ENCODE measurements around the gene MYO7B.

Gene MYO7B

DNA sequence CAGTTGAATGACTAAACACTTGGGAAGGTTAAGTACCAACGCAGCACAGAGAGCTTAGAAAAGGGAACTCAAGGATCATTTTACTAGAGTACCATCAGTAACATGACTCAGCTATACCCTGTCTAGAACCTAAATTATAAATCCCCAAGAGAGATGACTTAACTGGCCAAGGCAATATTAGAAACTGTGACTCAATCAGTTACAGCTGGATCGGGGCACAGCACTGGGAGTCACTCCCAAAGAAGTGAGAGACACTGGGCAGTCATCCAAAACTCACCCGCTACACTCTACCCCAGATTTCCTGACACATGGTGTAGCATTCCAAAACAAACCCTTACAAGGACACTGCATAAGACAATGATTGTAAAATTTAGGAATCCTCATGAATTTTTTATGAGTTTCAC is 26.9 kb upstream of the MYO7B start:
- Histone ChIP-seq H3K9me3 (no peaks in the 10 kb centered on the region), H3K4me1 (peaks cover 32% of the 10 kb centered on the region), H3K9ac (no peak overlapping the region), H3K4me2 (peak overlapping the region; percentile 32), H4K20me1 (peaks cover 100% of the 10 kb centered on the region), H3K27ac (no peak overlapping the region), H3K36me3 (peaks cover 68% of the 10 kb centered on the region), H3K4me3 (no peak overlapping the region), H3K27me3 (no peaks in the 10 kb centered on the region)
- TF ChIP-seq Cebpa-rat (IDR thresholded peaks at IDR 0.05): no peak

DNA sequence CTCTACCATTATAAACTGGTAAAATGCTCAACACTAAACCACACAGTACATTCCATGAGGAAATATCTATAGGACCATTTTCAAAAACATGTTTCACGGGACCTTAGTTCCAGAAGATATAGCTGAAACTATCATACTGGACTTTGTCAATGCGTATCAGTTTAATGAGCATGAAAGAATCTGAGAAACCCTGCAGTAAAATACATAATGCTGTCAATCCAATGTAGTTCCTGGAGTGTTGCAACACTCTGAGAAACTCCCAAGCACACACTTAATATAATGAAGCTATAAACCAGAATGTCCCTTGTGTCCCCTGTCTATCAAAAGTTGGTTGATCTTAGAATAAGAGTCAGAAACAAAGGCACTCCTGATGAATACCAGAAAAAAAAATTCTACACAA is 25.4 kb upstream of the MYO7B start:
- H3K27ac ChIP-seq: no peak overlapping the region
- peaks cover 68% of the 10 kb centered on the region for H3K36me3 ChIP-seq
- no peaks in the 10 kb centered on the region for H3K9me3 ChIP-seq
- H3K4me3 ChIP-seq: no peak overlapping the region
- no peaks in the 10 kb centered on the region for H3K27me3 ChIP-seq
- no peak overlapping the region for H3K9ac ChIP-seq
- peaks cover 100% of the 10 kb centered on the region for H4K20me1 ChIP-seq
- H3K4me2 ChIP-seq: no peak overlapping the region
- H3K4me1 ChIP-seq: peaks cover 37% of the 10 kb centered on the region
- TF ChIP-seq Cebpa-rat (IDR thresholded peaks at IDR 0.05): no peak

DNA sequence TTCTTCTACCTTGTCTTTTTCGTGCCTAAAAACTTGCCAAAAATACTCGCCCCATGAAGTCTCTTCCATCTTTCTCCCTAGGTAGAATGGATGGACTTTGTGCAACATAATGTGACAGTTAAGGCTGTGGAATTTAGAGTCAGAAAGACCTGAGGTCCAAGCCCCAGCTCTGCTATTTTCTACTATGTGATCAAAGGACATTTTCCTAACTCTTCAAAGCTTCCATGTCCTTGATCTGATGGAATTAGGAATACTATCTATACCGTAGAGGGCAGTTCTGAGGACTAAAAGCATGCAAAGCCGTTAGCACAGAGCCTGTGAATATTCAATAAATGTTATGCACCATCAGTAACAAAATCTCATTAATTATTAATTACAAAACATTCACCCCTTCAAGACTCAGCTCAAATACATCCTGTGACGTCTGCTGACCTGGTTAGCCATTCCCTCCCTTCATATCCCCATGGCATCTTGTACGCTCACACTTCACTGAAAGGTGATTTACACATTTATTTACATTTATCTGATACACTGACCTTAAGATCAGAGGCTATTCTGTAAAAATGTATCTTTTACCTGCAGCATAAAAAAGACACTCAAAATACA is 24.3 kb upstream of the MYO7B start:
- Histone ChIP-seq H3K4me3 (no peak overlapping the region), H3K9me3 (no peaks in the 10 kb centered on the region), H3K27me3 (no peaks in the 10 kb centered on the region), H3K4me2 (no peak overlapping the region), H3K9ac (no peak overlapping the region), H3K27ac (no peak overlapping the region), H3K4me1 (peaks cover 48% of the 10 kb centered on the region), H3K36me3 (peaks cover 68% of the 10 kb centered on the region), H4K20me1 (peaks cover 100% of the 10 kb centered on the region)
- no peak for TF ChIP-seq Cebpa-rat (IDR thresholded peaks at IDR 0.05)

DNA sequence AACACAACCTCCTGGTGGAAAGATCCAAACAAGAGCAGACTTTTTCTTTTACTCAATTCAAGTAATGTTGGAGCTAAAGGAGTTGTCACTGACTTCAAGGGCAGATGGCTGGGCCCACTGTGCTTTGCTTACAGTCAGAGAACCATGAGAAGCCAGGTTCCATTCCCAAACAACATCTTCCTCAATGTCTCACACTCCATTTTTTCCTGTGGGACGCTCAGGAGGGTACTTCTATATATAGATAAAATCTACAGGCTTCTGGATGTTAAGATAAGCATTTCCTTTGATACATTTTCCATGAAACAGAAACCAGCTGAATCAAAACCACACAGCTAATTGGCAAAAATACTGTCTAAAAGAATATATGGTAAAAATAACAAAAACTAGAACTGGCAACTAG is 23.6 kb upstream of the MYO7B start:
- peaks cover 52% of the 10 kb centered on the region for H3K4me1 ChIP-seq

DNA sequence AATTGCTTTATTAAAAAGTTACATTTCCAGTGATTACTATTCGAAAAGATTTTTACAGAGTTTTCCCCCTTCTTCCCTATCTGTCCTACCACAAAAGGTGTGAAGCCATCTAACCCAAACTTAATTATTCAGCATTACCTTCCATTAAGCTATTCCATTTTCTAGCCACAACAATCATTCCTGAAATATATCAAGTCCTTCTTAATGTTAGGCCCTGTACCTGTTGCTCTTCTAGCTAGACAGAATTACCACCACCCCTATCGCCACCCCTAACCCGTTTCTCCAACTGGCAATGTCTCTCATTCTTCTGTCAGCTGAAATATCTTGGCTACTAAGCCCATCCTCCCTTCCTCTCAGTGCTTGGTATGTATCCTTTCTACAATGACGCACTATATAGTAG is 23.1 kb upstream of the MYO7B start:
- Histone ChIP-seq H3K4me3 (no peak overlapping the region), H3K27ac (no peak overlapping the region), H3K4me1 (peaks cover 52% of the 10 kb centered on the region), H3K9me3 (no peaks in the 10 kb centered on the region), H4K20me1 (peaks cover 100% of the 10 kb centered on the region), H3K4me2 (0 out of 2 replicates have a peak overlapping the region, but pooled peaks have one; percentile 1), H3K27me3 (no peaks in the 10 kb centered on the region), H3K36me3 (peaks cover 79% of the 10 kb centered on the region), H3K9ac (no peak overlapping the region)
- no peak for TF ChIP-seq Cebpa-rat (IDR thresholded peaks at IDR 0.05)

More for the DNA sequence above, 23.6 kb upstream of the MYO7B start:
- Histone ChIP-seq H3K9ac (no peak overlapping the region), H3K9me3 (no peaks in the 10 kb centered on the region), H3K27me3 (no peaks in the 10 kb centered on the region), H4K20me1 (peaks cover 100% of the 10 kb centered on the region), H3K4me3 (no peak overlapping the region), H3K36me3 (peaks cover 75% of the 10 kb centered on the region), H3K4me2 (no peak overlapping the region), H3K27ac (no peak overlapping the region)
- TF ChIP-seq Cebpa-rat (IDR thresholded peaks at IDR 0.05): no peak

DNA sequence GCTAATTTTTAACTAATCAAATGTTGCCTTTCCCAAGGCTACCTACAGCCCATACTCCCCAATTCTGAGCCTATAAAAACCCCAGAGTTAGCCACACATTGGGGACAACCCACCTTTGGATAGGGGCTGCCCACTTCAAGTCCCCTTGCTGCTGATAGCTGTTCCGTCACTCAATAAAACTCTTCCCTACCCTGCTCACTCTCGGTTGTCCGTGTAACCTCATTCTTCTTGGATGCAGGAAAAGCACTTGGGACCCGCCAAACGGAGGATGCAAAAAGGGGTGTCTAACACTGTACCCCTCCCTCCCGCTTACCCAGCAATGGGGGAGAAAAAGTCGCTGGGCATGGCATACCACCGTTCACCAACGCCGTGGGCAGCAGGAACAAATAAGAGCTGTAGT is 21.4 kb upstream of the MYO7B start:
- H4K20me1 ChIP-seq: peaks cover 100% of the 10 kb centered on the region
- no peak for TF ChIP-seq Cebpa-rat (IDR thresholded peaks at IDR 0.05)
- peaks cover 93% of the 10 kb centered on the region for H3K36me3 ChIP-seq
- peaks cover 41% of the 10 kb centered on the region for H3K4me1 ChIP-seq
- H3K27ac ChIP-seq: no peak overlapping the region
- H3K9me3 ChIP-seq: peaks cover 6% of the 10 kb centered on the region
- H3K9ac ChIP-seq: no peak overlapping the region
- H3K4me2 ChIP-seq: no peak overlapping the region
- H3K27me3 ChIP-seq: no peaks in the 10 kb centered on the region
- no peak overlapping the region for H3K4me3 ChIP-seq

DNA sequence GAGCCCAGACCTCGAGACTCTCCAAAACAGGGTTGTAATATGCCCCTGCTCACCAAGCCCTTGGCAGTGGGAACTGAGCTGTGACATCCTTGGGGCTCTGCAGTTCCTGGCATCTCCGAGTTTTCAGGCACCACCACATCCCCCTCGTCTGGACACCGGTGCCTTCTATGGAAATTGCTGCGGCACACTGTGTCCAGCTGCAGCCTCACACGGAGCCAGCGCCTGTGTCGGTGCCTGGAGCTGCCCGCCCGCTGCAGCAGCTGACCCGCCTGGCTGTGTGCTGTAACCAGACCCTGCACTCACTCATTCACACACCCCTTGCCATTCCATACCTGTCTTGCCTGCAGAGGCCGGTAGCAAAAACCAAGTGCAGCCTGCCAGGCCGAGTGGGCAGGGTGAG is 21.0 kb upstream of the MYO7B start:
- Histone ChIP-seq H3K27ac (no peak overlapping the region), H3K9ac (no peak overlapping the region), H3K4me3 (no peak overlapping the region), H3K36me3 (peaks cover 92% of the 10 kb centered on the region), H3K9me3 (peaks cover 6% of the 10 kb centered on the region), H3K27me3 (no peaks in the 10 kb centered on the region), H3K4me1 (peaks cover 37% of the 10 kb centered on the region), H4K20me1 (peaks cover 98% of the 10 kb centered on the region), H3K4me2 (0 out of 2 replicates have a peak overlapping the region, but pooled peaks have one; percentile 79)
- TF ChIP-seq Cebpa-rat (IDR thresholded peaks at IDR 0.05): no peak

DNA sequence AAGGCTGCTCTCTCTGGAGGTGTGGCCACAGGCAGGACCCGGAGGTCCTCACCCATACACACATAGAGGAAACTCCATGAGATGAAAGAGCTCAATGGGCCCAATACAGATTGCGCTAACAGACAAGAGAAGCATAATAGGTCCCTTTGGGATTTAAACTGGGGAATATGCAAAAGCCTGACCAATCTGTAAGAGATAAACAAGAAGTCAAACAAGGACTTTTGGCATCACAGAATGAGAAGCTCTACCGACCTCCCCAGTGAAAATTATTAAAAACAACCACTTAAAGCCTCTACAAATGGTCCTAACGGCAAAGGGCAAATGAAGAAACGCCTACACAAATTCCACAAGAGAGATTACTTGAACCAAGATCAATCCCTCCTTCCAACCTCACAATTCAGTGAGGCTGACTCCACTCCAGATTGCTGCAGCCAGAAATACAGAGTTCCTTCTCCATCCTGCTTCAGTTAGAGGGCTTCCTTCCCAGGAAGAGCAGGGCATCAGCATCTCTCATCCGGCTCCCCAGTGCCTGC is 20.0 kb upstream of the MYO7B start:
- TF ChIP-seq Cebpa-rat (IDR thresholded peaks at IDR 0.05): no peak
- Histone ChIP-seq H3K4me2 (peak overlapping the region; percentile 79), H3K9me3 (peaks cover 6% of the 10 kb centered on the region), H3K27me3 (no peaks in the 10 kb centered on the region), H3K36me3 (peaks cover 92% of the 10 kb centered on the region), H3K9ac (no peak overlapping the region), H3K4me1 (peaks cover 36% of the 10 kb centered on the region), H3K27ac (peak overlapping the region; percentile 51; the same call in 1 of the 2 replicates), H4K20me1 (peaks cover 98% of the 10 kb centered on the region), H3K4me3 (peak overlapping the region; percentile 4; the same call in 1 of the 2 replicates)

DNA sequence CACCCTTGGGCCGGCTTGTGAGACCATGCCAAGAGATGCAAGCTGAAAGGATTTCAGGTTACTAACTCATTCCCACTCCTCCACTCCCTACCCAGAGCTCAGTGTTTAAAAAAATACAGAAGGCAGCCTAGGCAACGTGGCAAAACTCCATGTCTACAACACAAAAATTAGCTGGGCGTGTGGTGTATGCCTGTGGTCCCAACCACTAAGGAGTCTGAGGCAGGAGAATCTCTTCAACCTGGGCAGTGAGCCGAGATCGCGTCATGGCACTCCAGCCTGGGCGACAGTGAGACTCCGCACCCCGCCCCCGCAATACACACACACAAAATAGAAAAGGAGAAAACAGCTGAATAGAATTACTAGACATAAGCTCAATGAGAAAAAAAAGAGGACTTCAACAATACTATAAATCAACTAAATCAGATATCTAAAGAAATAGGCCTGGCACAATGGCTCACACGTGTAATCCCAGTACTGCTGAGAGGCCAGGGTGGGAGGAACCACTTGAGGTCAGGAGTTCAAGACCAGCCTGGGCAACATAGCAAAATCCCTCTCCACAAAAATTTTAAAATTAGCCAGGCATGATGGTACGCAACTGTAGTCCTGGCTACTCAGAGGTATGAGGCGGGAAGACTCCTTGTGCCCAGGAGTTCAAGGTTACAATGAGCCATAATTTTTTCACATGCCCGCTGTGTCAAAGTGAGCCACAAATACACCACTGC is 19.3 kb upstream of the MYO7B start:
- Histone ChIP-seq H3K27me3 (no peaks in the 10 kb centered on the region), H3K36me3 (peaks cover 92% of the 10 kb centered on the region), H4K20me1 (peaks cover 98% of the 10 kb centered on the region), H3K4me1 (peaks cover 36% of the 10 kb centered on the region), H3K4me2 (peak overlapping the region; percentile 79), H3K9me3 (peaks cover 6% of the 10 kb centered on the region), H3K27ac (peak overlapping the region; percentile 51; the same call in 1 of the 2 replicates), H3K4me3 (peak overlapping the region; percentile 4; the same call in 1 of the 2 replicates), H3K9ac (no peak overlapping the region)
- no peak for TF ChIP-seq Cebpa-rat (IDR thresholded peaks at IDR 0.05)

DNA sequence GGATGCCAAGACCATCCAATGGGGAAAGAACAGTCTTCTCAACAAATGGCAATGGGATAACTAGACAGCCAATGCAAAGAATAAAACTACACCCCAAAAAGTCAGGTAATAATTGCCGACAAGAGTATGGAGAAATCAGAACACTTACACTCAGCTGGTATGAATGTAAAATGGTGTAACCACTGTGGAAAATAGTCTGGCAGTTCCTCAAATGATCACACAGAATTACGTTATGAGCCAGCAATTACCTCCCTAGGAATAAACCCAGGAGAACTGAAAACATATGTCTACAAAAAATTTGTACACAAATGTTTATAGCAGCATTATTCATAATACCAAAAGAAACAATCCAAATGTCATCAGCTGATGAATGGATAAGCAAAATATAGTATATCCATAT is 18.0 kb upstream of the MYO7B start:
- H3K9ac ChIP-seq: no peak overlapping the region
- peaks cover 29% of the 10 kb centered on the region for H3K4me1 ChIP-seq
- H3K9me3 ChIP-seq: peaks cover 6% of the 10 kb centered on the region
- no peaks in the 10 kb centered on the region for H3K27me3 ChIP-seq
- H4K20me1 ChIP-seq: peaks cover 98% of the 10 kb centered on the region
- H3K4me3 ChIP-seq: no peak overlapping the region
- H3K4me2 ChIP-seq: no peak overlapping the region
- H3K27ac ChIP-seq: no peak overlapping the region
- H3K36me3 ChIP-seq: peaks cover 94% of the 10 kb centered on the region
- TF ChIP-seq Cebpa-rat (IDR thresholded peaks at IDR 0.05): no peak

Measured in BLaER1 (cell line).